AG10803 (cell line): ENCODE results near the gene CEP41.
A peak's percentile ranks its signal among the peaks of the same experiment; 100 is the strongest.

Experiments used
- DNase-seq: peaks from one replicate; pipeline ENCODE4 v3.0.0; 2010; ENCODE audit warnings: low read depth
- H3K4me3 ChIP-seq: 2 replicates; pipeline ENCODE4 v1.5.1; 2011; ENCODE audit warnings: mild to moderate bottlenecking, low read length, control low read depth
- CTCF ChIP-seq: conservative IDR thresholded peaks from 2 replicates; pipeline ENCODE4 v1.5.1; 2011; ENCODE audit warnings: mild to moderate bottlenecking, low read length, control low read depth, inconsistent platforms

The CEP41 gene

GRCh38 chr7:130421684-130422083, 19.1 kb downstream of the CEP41 start:
- DNase-seq, result peak; percentile 73
- TF ChIP-seq CTCF, result no peak; the same call in 1 of the 2 replicates
- H3K4me3 ChIP-seq, result no peak overlapping the region

- H3K4me3 ChIP-seq, result no peak overlapping the region
- no peak for TF ChIP-seq CTCF
- no peak for DNase-seq
Measured at GRCh38 chr7:130420943-130421578, 19.8 kb downstream of the CEP41 start.

- H3K4me3 ChIP-seq, result no peak overlapping the region
- DNase-seq, result no peak
- no peak for TF ChIP-seq CTCF
Measured at GRCh38 chr7:130419658-130420057, 21.2 kb downstream of the CEP41 start.

- no peak for TF ChIP-seq CTCF
- no peak for DNase-seq
Measured at GRCh38 chr7:130418306-130418705, 22.5 kb downstream of the CEP41 start.

GRCh38 chr7:130417213-130417612, 23.6 kb downstream of the CEP41 start:
- no peak overlapping the region for H3K4me3 ChIP-seq
- no peak for TF ChIP-seq CTCF
- no peak for DNase-seq

More at GRCh38 chr7:130418306-130418705, 22.5 kb downstream of the CEP41 start:
- H3K4me3 ChIP-seq, result no peak overlapping the region

GRCh38 chr7:130415006-130415405, 25.8 kb downstream of the CEP41 start:
- no peak overlapping the region for H3K4me3 ChIP-seq
- no peak for DNase-seq
- no peak for TF ChIP-seq CTCF

GRCh38 chr7:130413201-130413600, 27.6 kb downstream of the CEP41 start:
- DNase-seq, result no peak
- no peak overlapping the region for H3K4me3 ChIP-seq
- TF ChIP-seq CTCF, result no peak
